Stimulated activated CD8-positive, alpha-beta memory T cell treated with anti-CD3 and anti-CD28 coated beads, Interleukin-12 subunit alpha, Interleukin-12 subunit beta, amount 100 ng/mL, for 24 hours (primary cell): ENCODE data around the gene GRM3.

ENCODE experiments used
- DNase-seq: peaks from one replicate; pipeline ENCODE4 v3.0.0-alpha.2; 2020; ENCODE audit errors: extremely low read depth

The GRM3 gene

GRCh38 chr7:86692755-86693154 lies 49.0 kb downstream of the GRM3 start:
- no peak for DNase-seq

GRCh38 chr7:86706406-86706805 lies 62.7 kb downstream of the GRM3 start:
- DNase-seq, result no peak

- DNase-seq, result no peak
Measured at GRCh38 chr7:86708031-86708680, 64.4 kb downstream of the GRM3 start.

GRCh38 chr7:86720306-86720705 lies 76.6 kb downstream of the GRM3 start:
- no peak for DNase-seq

- no peak for DNase-seq
Measured at GRCh38 chr7:86733783-86734182, 90.1 kb downstream of the GRM3 start.

- DNase-seq, result no peak
Measured at GRCh38 chr7:86745013-86745745, 101.5 kb downstream of the GRM3 start.

- no peak for DNase-seq
Measured at GRCh38 chr7:86747698-86748097, 104.0 kb downstream of the GRM3 start.

GRCh38 chr7:86748201-86748600 lies 104.5 kb downstream of the GRM3 start:
- no peak for DNase-seq

- no peak for DNase-seq
Measured at GRCh38 chr7:86748843-86749719, 105.4 kb downstream of the GRM3 start.

- DNase-seq, result no peak
Measured at GRCh38 chr7:86749741-86750665, 106.3 kb downstream of the GRM3 start.

GRCh38 chr7:86760236-86760635 lies 116.5 kb downstream of the GRM3 start:
- no peak for DNase-seq

GRCh38 chr7:86762129-86762528 lies 118.4 kb downstream of the GRM3 start:
- DNase-seq, result no peak

- no peak for DNase-seq
Measured at GRCh38 chr7:86765931-86766330, 122.2 kb downstream of the GRM3 start.

- DNase-seq, result no peak
Measured at GRCh38 chr7:86768394-86768793, 124.7 kb downstream of the GRM3 start.

GRCh38 chr7:86768967-86769760 lies 125.5 kb downstream of the GRM3 start:
- no peak for DNase-seq

GRCh38 chr7:86773309-86773708 lies 129.6 kb downstream of the GRM3 start:
- no peak for DNase-seq

GRCh38 chr7:86775203-86775602 lies 131.5 kb downstream of the GRM3 start:
- DNase-seq, result no peak

GRCh38 chr7:86776136-86776535 lies 132.4 kb downstream of the GRM3 start:
- DNase-seq, result no peak

GRCh38 chr7:86778271-86778670 lies 134.6 kb downstream of the GRM3 start:
- DNase-seq, result no peak

GRCh38 chr7:86784765-86785164 lies 141.1 kb downstream of the GRM3 start:
- no peak for DNase-seq

GRCh38 chr7:86785641-86786040 lies 141.9 kb downstream of the GRM3 start:
- DNase-seq, result no peak
